M059J (cell line): ENCODE results near the gene GORAB. TPM values are rescaled to one million over a fixed set of nuclear protein-coding genes. Genes with fewer than 3 reads are reported as not detected.

Source experiments
- DNase-seq: peaks from one replicate; pipeline ENCODE4 v3.0.0-alpha.2; 2012; ENCODE audit warnings: low read depth
- total RNA-seq: library from RNA; depleted of rRNA; stranded (reverse); fragments of >200 nt; shearing (Covaris generic); gene quantifications from 2 replicates; pipeline ENCODE4 v1.2.3, GENCODE V29; 2014

Gene GORAB
- total RNA-seq, 1 experiment from 2014 or later = 13.8 TPM

DNA sequence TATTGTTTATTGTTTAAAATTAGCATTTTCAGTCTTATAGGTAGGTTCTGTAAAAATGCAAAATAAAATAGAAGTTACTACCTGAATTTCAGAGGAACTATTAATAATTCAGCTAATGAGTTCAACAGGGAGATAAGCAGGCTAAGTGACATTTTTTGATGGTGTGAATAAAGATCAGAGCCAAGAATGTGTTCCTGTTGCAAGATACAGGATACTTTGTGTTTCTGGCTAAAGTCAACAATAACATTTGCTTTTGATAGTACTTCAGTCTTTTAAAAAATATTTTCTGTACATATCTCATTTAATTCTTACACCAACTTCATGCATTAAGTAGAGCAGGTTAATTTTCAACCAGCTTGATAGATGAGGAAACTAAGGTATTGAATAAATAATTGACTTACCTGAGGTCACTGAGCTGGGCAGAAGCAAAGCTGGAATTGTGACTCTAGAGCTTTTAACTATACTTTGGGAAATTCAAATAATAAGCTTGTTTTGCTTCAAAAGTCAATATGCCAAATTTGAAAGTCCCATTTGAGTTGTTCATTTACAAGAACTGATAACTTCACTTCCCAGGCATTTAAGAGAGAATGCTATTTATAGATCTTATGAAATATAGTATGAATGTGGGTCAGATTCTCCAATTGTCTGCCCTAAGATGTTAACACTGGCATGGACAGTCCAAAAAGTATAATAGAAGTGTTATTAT lies 6.0 kb downstream of the GORAB start:
- DNase-seq = peak; percentile 16

DNA sequence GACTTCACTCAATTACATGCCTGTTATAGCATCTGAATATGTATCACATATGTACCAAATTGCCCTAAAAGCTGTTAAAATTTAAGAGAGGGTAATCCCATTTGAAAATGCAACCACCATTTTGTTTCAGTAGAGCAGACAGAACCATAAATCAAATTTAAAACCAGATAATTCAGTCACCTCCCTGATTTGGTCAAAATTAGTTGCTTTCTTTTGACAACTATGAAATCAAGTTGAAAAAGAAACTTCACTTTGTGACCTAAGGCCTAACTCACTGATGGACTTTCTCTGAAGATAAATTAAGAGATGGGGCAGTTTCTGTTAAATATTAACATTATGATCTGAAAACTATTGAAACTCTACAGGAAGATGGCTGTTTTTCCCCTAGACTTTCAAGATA lies 6.7 kb downstream of the GORAB start:
- no peak for DNase-seq

DNA sequence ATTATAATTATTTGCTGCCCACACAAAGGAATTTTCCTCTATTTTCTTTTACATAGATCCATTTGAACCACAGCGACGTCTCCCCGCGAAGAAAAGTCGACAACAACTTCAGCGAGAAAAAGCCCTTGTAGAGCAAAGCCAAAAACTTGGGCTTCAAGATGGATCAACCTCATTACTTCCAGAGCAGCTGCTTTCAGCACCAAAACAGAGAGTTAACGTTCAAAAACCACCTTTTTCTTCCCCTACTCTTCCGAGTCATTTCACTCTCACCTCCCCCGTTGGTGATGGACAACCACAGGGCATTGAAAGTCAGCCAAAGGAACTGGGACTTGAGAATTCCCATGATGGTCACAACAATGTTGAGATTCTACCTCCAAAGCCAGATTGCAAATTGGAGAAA lies 7.2 kb downstream of the GORAB start:
- peak; percentile 73 for DNase-seq

DNA sequence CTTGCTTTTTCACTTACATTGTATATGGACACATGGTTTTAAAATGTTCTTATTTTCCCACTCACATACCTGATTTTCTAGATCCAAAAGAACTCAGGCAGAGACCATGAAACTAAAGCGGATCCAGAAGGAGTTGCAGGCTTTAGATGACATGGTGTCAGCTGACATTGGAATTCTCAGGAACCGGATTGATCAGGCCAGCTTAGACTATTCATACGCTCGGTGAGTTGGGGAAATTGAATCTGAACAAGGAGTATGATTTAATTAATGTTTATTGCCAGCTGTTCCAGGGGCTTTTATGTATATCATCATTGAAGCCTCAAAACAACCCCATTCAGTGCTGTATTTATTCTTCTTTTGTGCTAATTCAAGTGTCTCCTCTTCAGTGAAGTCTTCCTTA lies 12.7 kb downstream of the GORAB start:
- DNase-seq = no peak

DNA sequence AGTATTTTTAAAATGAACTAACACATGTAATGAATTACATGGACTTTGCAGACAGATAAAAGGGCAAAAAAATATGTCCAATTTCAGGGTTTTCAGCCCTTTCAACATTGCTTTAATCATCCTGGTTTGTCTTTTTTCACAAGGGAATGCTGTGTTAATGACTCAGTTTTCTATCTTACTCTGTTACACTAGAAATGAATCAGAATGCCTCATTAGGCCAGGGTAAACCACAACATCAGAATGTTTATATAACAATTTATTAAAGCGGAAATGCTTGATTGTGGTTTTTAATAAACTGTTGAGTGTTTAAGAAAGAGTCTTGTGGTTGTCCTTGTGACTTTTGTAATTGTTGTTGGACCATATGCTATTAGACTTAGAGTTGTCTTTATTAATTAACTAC lies 13.5 kb downstream of the GORAB start:
- peak; percentile 92 for DNase-seq

DNA sequence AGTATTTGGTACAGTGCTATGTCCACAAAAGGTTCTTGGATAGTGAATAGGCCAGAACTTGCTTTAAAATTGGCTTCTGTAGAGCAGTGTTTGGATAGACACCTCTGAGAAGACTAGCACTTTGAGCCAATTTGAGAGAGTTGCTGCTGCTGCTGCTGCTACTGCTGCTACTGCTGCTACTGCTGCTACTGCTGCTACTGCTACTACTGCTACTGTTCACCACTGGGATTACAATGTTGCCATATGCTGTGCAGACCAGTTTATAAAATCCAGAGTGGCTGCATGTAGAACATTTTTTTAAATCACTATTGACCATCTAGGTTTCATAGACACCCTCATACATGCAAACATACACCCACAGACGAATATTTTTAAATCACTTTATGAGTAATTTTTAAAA lies 15.3 kb downstream of the GORAB start:
- DNase-seq = no peak

DNA sequence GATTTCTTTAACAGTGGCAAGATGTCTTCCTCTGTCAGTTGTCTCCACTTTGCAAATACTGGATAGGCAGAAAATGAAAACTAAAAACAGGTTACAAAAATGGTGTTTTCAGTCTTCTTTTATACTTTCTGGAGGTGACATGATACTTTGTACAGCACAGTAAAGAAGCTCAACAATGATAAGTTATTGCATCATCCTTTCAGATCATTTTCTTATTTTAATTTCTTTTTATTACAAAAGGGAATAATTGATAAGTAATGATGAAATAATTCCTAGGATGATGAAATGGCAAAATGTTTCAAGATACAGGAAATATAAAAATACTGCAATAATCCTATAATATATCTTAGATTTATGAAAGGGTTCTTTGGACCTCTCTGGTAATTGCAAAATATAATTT lies 16.5 kb downstream of the GORAB start:
- no peak for DNase-seq

DNA sequence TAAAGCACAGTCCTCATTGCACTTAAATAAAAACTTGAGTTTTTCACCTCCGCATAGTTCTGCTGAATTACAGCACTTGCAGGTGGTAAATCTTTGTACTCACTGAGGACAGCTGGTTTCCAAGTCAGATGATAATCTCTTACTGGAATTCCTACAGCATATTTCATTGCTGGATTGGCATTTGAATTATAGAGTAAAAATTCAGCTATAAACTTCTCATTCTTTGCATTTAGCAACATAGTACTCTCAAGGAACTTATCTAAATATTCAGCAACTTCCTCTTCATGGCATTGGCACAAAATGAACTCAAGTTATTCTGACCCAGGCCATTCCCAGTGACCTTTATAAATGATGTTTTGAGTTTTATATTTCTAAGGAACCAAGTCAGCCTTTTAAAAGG lies 23.4 kb downstream of the GORAB start:
- DNase-seq = no peak

DNA sequence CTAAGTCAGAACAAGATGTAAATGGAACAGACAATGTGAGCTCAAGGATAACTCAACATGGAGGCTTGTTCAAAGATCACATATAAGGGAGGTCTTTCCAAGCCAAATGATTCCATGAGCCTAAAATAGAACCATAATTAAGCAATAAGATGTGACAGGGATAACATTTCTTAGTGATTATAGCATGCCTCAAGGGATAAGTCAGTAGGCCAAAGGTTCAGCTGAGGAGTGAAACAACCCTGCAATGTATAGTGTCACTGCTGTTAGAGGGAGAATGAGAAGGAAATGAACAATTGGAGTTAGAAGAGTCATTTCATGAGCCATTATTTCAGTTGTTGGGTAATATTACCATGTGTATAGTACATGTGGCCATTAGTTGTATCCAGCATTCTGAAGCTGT lies 25.0 kb downstream of the GORAB start:
- DNase-seq = peak; percentile 29

DNA sequence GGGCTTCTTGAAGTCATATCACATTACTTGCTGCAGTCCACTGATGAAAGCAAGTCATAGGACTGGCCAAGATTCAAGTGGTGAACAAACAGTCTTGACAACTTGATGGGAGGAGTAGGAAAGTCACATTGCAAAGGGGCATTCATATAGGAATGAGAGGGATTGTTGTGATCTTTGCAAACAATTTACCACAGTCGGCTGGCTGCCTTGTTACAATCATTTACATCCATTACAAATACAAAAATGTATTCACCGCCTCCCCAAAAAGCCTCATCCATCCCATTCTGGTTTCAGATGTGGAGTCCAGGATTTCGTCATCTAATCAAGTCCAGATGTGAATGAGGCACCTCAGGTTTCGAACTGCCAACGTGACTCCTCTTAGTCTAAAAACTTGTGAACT lies 26.8 kb downstream of the GORAB start:
- DNase-seq = no peak

DNA sequence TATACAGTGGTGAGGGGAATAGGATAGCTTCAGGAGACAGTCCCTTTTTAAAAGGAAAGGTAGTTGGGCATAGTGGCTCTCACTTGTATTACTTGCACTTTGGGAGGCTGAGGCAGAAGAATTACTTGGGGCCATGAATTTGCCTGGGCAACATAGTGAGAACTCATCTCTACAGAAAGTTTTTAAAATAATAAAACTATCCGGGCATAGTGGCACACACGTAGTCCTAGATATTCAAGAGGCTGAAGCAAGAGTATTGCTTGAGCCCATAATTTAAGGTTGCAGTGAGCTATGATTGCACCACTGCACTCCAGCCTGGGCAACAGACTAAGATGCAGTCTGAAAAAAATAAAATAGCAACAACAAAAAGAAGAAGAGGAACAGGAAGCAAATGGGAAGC lies 27.2 kb downstream of the GORAB start:
- no peak for DNase-seq

DNA sequence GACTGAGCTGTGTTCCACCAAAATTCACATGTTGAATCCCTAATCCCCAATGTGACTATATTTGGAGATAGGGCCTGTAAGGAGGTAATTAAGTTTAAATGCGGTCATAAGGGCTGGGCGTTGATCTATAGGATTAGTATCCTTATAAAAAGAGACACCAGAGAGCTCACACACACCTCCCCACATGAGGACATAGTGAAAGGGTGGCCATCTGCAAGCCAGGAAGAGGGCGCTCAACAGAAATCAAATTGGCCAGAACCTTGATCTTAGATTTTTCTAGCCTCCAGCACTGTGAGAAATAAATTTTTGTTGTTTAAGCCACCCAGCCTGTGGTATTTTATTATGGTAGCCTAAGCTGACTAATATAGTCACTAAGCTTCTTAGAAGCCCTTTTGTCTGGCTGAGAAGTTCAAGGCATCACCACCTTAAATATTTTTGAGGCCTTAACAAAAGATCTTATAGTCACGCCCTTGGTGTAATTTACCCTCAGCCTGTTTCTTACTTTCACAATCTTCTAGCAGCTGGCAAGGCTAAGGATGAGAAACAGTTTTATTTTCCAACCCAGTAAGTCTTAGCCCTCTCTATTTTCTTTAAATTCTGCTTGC lies 28.8 kb downstream of the GORAB start:
- DNase-seq = peak; percentile 25

DNA sequence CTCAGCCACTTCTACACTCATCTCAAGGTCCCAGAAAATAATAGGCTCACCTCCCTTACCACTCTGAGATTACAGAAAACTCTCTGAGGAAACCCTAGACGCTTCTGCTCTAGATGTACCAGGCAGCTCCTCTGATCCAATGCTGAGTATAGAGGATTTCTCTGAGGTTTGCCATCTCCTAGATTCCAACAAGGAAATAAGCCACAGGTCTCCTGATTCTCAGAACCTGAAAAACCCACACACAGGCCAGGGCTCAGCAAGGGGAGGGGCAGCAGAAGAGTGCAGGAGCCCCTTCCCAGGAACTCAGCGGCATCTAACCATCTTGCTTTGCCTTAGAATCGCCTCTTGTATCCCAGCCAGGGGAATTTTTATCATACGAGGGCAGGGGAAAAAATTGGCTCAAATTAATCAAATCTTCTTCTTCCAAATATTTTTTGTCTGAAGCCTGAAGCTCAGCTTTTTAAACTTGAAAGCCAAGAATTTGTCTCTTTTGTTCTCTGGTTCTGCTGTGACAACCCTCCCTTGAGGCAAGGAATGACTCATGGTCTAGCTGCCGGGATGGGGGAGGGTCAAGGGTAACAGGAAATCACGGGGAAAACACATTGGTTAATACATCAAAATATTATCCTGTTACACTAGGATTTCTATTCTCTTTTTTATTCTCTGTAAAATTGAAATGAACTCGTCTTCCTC lies 30.8 kb downstream of the GORAB start:
- peak; percentile 90 for DNase-seq

DNA sequence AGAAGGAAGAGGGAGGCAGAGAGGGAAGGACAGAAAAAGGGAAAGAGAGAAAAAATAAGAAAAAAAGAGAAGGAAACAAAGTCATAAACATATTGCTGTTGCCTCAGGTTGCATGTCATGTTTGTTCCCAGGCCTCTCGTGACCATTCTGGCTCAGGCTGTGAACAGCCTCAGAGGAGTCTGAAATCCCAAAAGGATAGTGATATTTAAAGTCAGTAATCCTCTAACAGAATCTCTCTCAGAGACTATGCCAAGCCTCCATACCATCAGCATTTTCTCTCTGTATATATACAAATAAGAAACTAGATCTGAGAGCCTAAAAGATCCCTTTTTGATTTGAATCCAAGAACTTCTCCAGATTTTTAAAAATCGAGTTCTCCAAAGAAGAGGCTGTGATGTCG lies 35.2 kb downstream of the GORAB start:
- DNase-seq = no peak

DNA sequence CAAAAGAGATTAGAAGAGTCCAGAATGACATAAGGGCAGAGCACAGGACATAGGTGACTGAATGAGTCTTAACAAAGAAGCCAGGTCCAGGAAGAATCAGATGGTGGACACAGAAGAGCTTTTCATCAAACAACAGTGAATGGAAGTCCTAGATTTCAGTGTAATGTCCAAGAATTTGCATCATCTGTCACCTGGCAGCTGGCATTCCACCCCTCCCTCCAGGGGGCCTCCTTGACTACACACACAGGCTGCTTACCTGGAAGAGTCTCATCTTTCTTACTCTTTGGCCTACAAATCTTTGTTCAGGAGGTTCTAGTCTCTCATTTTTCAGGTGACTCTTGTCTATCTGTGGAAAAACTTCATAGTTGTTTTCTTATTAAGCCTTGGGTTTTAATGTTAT lies 36.2 kb downstream of the GORAB start:
- no peak for DNase-seq

DNA sequence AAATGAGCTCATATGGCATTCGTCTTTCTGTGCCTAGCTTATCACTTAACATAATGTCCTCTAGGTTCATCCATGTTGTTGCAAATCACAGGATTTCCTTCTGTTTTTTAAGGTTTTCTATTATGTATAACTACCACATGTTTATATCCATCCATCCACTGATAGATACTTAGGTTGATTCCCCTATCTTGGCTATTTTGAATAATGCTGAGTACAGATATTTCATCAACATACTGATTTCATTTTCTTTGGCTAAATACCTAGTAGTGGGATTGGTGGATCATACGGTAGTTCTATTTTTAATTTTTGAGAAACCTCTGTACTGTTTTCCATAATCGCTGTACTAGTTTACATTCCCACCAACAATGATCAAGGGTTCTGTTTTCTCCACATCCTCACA lies 45.0 kb downstream of the GORAB start:
- DNase-seq = no peak

DNA sequence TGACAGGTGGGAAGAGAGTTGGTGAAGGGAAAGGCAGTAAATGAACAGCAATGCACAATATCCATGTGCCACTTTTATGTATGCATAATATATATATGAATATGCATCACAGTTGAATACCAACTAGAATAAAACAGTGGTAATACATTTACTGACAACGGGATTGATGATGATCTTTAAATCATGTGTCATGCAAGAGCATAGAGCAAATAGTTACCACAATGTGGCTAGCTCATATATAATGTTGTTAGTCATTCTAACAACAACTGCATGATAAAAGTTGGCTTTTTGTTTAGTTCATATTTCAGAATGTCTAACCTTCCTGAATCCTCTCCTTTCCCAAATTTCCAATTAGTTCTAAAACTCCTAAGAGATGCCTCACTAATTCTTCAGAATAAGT lies 46.4 kb downstream of the GORAB start:
- DNase-seq = no peak

DNA sequence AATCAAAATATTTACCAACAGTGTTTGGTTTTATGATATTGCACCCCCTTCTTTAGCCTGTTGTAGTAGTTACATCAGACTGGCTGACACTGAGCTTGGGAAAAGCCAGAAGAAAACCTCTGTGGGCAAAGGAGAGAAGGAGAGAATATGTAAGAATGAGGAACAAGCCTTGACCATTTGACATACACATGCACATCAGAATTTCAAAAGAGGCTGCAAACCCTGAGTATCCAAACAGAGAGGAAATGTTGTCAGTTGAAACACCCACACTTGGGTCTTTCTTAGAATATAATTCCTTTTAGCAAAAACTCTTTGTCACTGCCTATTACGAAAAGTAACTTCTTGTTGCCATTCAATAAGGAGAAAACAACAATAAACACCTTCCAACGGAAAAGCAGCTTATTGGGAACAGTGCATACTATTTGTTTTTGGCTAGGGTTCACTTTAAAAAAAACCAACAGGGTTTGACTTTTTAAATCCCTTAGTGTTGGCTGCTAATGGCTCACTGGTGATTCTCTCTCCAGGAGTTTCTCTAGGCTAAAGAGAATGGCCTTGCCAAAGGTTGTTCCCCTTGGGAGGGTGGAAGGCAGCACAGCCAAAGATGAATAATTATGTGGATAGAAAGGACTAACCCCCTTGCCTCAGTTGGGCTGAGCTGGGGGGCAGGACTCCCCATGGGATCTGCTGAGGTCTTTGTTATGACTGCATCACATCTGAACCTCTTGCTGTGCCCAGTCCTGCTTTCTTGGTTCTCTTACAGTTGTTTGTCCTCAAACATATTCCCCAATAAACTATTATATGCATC lies 48.9 kb downstream of the GORAB start:
- no peak for DNase-seq

DNA sequence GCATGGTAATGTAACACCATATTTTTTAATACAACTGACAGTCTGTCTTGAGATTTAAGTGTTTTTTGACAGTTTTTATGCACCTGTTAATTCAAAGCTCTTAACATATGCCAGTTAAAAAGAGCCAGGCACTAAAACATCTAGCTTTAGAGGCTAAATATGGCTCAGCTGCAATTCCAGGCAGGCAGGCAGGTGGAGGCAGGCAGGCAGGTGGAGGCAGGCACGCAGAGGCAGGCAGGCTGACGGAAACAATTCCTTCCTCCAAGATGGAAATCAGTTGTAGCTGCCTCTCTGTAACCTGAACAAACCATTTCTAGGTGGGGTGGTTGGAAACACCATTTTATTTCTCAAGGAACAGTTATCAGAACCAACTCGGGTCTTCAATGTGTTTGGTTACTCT lies 51.2 kb downstream of the GORAB start:
- no peak for DNase-seq

DNA sequence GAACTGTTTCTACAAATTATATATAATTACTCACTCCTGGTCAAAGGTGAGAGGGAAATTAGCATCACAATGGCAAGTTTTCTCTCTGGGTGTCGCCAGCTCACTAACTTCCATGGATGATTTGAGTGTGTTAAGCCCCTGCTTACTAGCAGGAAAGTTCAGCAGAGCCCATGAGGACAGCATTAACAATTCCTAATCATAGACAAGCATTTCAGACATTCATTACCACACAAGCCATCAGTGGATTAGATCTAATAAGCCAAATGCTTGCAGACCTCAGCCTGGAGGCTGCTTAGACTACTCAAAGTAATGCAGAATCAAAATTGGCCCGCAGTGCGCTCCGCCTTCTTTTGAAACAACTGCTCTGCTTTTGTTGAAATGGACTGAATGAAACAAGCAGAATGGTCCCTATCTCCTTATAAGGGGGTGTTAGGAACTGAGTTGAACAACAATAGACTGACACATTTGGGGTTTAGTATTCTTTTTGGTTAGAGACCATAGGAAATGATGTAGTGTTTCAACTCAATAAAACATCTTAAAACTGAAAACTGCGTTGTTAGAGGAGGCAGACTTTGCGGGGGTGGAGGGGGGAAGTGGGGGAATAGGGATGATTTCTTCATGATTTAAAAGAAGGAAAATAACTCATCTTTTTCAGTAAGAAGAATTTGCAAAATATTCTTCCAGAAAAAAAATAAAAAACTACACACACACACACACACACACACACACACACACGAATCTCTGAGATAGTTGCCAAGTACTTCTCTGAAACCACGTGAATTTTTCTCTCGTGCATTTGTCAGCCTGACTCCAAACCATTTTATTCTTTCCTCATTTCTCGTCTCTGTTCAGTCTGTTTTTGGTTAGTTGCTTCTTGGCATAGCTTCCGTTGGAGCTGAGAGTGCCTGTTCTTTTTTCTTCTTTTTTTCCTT lies 54.6 kb downstream of the GORAB start:
- DNase-seq = peak; percentile 56

DNA sequence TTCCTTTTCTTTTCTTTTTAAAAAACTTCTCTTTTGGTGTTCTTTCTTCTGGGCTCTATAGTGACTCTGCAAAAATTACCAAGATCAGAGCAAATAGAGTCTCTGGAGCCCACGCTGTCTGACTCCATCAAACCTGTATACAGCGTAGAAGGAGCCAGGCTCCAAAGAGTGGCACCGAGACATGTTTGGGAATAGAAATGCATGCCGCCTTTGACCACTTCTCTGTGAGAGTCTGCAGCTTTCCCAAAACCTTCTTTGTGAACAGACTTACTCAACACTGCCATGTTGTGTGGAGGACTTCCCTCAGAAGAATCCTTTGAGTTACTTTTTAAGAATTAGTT lies 55.3 kb downstream of the GORAB start:
- peak; percentile 19 for DNase-seq
